Umbilical cord (tissue), 2 donors: ENCODE measurements around the gene PDE2A. TPM values are rescaled to one million over a fixed set of nuclear protein-coding genes. Genes with fewer than 3 reads are reported as not detected.
A peak's percentile ranks its signal among the peaks of the same experiment; 100 is the strongest.
"Not testable (repeated sequence)": the region's sequence is repeated elsewhere in the genome, so short reads cannot be mapped to it uniquely, and the experiment has no call there.

ENCODE experiments used
- DNase-seq: peaks from one replicate; pipeline ENCODE4 v3.0.0-alpha.2; 2015; ENCODE audit warnings: low spot score
- total RNA-seq: library from RNA; depleted of rRNA; stranded (reverse); fragments of >200 nt; gene quantifications from one replicate; pipeline ENCODE4 v1.2.3, GENCODE V29; 2014; ENCODE audit warnings: low replicate concordance; ENCODE audit not compliant: insufficient read depth

The PDE2A gene
- total RNA-seq, 1 donor from 2014 or later: 13.5 TPM

DNA sequence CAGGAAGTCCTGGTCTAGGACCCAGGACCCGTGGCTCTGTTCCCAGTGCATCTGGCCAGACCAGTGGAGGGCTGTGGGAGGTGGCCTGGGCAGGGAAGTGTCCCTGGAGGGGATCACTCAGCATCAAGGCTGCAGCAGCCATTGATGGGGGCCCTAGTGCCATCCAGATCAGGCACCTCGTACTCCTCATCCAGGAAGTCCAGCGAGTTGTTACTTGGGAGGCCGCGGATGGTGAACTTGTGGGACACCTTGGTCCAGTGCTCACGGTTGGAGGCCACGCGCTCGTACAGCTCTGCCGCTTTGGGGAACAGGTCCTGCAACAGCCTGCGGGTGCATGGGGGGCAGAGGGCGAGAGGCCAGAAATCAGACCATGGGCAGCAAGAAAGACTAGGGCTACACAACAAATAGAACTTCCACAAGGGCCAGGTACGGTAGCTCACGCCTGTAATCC is 96.9 kb downstream of the PDE2A start:
- DNase-seq: no peak

DNA sequence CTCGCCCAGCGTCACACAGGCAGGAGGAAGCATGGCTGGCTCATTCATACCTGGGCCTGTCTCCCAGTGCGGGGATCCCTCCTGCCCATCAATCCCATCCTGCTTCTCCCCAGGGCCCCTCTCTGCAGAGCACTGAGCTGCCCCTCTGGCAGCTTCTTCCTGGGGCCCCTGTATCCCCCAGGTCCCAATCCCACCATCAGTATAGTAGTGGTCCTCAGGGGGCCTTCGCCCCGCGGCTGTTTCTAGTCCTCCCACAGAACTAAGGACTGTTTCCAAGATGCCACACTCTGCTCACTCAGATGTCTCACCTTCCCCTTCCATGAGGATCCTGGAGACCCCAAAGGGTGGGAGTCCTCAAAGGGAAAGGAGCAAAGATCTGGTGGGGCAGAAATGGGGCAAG is 97.6 kb downstream of the PDE2A start:
- no peak for DNase-seq

DNA sequence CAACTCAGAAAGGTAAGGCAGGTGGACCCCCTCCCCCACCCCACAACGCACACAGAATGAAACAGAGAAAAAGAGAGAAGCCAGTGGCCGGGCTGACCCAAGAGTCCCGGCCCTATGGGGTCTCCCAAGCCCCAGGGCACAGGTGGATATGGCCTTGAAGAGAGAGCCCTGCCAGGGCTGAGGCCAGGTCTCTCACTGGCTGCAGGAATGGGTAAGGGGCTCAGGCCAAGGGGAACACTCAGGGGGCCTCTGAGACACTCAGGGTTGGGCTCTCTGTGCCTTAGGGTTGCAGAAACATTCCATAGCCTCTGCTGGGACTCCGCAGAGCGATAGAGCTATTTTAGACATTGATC is 98.0 kb downstream of the PDE2A start:
- no peak for DNase-seq

DNA sequence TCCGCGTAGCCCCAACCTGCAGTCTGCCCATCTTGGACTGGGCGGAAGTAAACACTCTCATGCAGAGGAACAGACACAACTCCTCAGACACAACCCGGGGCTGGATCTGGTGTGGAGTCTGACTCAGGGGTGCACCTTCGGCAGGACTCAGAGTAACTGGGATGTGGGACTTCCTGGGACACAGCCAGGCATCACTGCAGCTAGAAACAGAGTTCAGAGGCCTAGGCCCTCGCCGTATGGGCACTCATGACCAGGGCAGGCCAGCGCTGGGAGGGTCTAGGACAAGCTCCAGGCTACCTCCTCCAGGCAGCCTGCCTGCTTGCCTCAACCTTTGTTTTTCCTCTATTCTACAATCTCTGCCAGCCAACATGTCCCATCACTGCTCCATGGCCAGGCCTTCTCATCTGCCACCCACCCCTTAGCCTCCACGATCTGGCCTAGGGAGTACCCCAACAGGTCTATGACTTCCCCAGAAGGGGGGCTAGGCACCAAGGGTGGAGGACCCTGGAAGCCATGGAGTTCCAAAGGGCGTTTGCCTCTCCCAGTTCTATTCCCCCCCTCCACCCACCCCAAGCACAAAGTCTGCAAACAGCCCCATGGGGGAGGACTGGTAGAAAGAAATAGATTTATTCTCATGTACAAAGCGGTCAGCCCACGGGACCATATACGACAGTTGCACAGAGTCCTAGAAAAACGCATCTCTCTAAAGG is 98.5 kb downstream of the PDE2A start:
- DNase-seq: no peak

DNA sequence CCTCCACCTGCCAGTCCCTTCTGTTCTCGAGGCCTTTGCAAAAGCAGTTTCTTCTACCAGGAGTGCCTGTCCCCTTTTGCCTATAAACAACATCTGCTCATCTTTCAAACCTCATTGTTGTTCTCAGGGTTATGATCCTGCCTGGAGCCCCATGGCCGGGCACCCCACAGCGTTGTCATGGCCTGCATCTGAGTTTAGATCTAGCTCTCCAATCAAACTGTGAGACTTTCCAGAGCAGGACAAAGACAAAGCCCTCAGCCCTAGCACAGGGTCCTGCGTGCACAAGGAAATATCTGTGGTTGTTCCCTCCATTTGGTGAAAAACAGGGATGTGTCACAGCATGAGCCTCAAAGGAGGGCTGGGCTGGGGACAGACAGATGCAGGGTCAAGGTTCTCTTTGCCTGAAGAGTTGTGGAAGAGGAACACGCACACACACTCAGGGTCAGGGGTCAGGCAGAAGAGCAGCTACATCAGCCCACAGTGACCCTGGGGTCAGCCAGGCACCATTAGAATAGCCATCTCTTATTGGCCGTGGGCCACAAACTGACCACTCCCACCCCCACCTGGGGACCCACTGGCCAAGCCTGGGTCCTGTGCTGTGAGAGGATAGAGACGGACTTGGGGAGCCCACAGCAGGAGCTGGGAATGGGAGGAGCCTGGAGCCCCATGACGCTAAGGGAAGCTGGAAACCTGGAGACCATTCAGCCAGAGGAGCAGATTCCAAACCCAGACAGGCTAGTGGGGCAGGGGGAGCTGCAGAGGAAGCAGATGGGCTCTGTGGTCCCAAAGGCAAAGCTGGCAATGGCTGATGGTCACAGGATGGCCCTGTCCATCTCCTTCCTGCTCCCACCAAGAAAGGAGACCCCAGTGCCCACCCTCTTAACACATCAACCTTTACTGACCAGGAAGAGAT is 99.4 kb downstream of the PDE2A start:
- DNase-seq: no peak

DNA sequence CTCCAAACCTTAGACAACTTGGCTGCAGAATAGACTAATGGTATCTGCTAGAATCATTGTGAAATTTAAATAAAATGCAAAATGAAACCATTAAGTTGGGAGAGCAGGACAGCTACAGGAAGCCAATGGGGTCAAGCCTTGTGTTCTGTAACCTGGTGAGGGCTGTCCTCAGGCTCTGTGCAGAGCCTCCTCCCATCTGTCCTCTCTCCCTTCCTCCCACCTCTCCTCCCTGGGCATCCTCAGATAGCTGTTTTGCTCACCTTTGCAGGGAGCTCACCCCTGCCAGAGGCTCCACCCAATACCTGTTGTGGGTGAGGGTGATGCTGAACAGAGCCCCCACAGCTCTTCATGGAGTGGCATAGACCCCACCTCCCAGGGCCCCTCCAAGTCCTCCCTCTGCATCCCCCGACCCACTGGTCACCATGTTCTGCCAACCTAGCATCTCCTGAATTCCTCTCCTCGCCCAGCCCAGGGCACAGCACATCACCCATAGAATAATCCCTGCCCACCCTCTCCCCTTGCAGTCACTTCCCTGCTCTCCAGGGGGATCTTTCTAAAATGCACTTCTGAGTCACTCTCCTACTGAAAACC is 100.3 kb downstream of the PDE2A start:
- DNase-seq: no peak

DNA sequence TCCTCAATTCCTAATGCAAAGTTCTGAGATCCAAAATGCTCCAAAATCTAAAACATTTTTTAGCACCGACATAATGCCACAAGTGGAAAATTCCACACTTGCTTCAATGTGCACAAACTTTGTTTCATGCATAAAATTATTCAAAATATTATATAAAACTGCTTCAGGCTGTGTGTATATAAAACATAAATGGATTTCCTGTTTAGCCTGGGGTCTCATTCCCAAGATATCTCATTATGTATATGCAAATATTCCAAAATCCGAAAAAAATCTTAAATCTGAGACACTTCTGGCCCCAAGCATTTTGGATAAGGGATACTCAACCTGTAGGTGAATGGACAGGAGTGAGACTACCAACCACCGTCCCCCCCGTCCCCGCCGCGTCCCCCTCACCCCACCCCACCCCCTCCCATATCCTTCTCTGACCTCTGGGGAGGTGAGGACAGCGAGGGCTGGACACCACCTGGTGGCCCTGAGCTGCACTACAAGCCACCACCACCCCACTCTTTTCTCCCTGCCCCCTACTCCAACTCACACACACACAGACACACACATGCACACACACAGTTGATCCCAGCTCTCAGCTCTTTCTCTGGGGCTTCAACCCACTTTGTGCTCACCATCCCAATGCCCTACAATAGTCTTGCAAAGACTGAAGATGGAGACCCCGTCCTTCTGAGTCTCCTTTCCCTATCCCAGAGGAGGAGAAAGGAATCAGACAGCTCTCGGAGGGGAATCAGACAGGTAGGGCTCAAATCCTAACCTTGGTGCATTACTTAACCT is 101.0 kb downstream of the PDE2A start:
- DNase-seq: no peak

DNA sequence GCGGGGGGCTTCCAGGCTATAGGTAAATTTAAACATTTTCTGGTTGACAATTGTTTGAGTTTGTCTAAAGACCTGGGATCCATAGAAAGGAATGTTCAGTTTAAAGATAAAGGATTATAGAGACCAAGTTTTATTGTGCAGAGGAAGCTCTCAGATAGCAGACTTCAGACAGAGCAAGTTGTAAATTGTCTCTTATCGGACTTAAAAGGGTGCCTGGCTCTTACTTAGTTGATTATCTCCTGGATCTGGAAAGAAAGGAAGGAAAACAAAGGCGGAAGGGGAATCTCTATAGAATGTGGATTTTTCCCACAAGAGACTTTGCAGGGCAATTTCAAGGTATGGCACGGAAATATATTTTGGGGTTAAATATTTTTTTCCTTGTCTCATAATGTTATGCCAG is 101.7 kb downstream of the PDE2A start:
- not testable (repeated sequence) for DNase-seq

DNA sequence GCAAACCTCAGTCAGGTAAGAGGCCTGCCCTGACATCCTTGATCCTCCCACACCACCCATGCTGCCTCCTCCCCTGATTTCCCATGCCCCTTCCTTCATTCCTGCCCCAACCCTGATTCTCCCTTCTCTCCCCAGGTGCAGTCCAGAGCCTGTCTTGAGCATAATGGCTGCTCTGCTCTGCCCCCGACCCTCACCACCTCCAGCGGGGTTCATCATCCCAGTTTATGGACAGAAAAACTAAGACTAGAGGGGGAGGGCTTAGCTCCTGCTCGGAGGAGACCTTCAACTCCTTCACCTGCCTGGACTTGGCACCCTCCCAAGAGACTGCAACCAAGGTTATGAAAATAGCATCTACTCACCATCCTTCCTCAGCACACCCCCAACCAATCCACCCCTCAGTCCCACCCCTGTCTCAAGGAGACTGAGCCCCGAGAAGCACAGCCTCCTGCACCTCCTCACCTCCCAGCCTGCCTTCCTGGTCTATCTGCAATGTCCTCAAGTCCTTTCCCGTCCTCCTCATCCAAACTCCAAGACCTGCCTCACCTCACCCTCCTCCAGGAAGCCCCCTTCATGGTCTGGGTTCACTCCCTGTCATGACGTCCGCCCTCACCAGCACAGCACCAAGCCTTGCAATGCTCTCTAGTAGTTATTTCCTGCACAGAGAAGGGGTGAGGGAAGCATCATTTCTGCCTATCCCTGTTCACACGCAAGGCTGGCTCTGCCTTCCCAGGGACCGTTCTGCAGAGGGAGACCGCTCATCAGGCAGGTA is 103.1 kb downstream of the PDE2A start:
- no peak for DNase-seq

DNA sequence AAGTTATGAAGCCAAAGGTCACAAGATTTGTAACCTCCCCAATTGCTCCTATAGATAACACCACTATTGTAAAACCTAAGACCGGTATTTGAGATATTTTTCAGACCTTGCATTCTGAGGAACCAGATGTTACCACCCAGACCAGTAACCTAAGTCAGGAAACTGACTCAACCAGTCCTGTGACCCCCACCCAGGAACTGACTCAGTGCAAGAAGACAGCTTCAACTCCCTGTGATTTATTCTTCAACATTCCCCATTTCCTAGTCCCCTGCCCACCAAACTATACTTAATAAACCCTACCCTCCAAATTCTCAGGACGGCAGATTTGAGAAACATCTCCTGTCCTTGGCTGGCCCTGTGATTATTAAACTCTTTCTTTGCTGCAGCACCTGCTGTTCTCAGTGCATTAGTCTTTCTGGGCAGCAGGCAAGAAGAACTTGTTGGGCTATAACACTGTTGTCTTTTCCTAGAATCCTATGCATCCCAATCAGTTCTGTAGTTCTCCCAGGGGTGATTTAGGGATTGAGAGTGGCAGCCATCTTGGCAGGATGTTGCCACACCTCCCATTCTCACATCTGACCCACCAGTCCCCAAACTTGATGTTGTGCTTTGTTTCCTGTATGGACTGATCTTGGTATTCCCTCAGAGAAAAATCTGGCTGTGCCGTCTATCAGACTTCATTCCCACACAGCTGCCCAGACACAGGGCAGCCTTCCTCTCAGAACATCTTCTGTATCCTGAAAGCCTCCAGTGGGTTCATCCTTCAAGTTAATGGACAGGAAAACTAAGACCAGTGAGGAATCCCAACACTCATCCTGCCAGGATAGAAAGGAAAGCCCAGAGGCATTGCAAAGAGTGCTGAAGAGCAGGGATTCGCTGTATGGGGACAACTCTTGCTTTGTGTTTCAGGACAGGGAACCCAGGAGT is 104.0 kb downstream of the PDE2A start:
- peak; percentile 55 for DNase-seq

DNA sequence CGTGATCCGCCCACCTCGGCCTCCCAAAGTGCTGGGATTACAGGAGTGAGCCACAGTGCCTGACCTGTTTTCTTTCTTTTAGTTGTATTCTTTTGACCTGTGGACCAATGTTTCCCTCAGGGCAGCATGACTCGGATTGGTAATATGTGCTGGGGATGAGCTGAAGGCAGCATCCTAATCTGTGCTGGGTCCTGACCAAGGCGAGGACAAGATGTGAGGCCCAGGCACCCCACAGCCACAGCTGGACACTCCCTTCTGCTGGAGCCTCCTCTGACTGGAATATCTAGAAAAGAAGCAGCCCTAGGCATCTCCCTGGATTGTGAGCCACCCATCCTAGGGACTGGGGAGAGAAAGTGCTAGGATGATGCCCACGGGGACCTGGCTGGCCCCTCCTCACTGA is 105.4 kb downstream of the PDE2A start:
- DNase-seq: no peak

DNA sequence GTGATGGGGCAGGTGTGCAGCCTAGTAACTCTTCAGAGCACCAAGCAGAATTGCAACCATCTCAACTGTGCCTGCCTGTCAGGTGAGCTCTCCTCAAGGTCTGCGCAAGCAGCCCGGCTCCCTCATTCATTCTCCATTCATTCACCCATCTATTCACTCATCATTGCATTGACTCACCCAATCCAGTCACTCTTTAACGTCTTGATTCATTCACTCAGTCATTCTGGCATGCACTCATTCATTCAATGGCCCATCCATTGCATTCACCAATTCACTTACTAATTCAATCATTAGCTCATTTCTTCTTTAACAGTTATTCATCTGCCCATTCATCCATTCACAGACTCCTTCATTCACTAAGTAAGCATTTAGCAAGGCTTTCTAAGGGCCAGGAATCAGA is 111.8 kb downstream of the PDE2A start:
- DNase-seq: no peak

DNA sequence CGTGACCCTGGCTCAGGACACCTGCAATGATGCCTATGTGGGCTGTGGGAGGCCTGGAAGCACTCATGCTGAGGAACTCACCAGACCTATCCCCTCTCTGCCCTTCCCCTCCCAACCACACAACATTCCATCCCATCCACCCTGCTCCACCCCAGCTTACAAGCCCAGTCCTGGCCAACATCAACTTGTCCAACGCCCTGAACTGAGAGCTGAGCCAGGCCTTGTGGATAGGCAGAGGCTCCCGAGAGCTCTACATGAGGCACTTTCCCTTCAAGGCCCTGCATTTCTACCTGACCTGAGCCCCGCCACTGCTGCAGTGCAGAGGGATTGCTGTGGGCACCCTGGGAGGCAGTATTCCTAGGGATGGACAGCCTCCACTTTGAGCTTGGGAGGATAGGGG is 112.4 kb downstream of the PDE2A start:
- peak; percentile 80 for DNase-seq

DNA sequence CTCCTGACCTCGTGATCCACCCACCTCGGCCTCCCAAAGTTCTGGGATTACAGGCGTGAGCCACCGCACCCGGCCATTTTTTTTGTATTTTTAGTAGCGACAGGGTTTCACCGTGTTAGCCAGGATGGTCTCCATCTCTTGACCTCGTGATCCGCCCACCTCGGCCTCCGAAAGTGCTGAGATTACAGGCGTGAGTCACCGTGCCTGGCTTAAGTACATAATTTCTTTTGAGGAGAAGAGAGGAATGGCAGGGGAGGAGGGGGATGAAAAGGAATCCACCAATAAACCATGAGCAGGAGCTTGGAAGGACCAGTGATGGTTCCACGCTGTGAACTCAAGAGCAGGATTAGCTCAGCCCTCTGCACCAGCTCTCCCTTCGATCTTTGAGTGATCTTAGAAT is 113.4 kb downstream of the PDE2A start:
- DNase-seq: not testable (repeated sequence)

DNA sequence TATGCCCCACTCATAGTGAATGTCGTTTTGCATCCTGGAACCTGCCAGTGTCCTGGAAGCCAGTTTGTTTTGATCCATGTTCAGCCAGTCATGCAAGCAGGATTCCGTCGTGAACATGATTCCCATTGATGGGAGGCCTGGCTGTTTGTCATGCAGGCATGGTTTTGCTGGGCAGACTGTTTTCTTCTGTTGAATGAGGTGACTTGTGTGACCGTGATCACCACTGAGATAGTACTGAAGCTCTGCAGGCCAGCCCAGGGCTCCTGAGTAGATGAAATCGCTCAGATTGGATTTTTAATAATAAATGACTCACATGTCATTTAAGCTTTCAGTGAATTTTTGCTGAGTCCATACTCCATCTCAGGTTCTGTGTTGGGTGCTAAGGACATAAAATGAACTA is 117.8 kb downstream of the PDE2A start:
- DNase-seq: no peak

DNA sequence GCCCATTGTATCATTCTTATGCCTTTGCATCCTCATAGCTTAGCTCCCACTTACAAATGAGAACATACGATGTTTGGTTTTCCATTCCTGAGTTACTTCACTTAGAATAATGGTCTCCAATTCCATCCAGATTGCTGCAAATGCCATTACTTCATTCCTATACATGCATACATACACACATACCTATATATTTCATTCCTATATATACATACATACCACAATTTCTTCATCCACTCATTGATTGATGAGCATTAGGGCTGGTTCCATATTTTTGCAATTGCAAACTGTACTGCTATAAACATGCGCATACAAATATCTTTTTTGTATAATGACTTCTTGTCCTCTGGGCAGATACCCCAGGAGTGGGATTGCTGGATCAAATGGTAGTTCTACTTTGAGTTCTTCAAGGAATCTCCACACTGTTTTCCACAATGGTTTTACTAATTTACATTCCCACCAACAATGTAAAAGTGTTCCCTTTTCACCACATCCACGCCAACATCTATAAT is 119.2 kb downstream of the PDE2A start:
- not testable (repeated sequence) for DNase-seq

DNA sequence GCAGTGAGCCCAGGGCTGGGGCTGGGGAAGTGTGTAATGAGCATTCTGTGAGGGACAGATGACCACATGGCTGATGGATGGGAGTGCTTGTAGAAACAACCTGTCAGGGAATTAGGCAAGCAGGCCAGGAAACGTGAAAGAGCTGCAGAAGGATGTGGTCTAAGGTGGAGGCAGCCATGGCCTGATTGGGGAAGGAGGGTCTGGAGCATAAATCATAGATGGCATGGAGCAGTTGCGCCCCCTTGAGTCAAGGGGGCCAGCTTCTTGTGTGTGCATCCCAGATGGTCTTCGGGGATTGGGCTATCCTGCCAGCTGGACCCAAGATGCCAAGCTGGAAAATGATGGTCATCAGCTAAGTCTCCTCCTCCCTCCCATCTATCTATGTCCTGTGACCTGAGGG is 120.5 kb downstream of the PDE2A start:
- DNase-seq: no peak

DNA sequence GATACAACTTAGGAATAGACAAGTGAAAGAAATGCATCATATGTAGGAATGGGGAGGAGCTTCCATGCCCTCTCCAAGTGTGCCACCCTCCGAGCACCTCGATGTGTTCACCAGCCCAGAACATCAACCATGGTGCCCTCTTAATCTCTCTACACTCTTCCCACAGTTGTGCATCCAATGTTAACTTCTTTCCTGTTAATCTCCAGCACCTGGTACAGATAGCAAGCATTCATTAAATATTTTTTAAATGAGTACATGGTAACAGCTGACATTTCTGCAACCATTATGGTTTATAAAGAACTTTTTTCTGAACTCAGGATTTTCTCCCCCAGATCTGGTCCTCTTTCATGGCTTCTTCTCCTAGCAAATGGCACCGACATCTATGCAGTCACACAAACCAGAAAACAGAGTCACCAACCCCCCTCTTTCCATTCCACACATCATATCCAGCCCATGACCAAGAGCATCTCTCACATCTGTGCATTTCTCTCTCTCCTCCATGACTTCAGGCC is 121.8 kb downstream of the PDE2A start:
- no peak for DNase-seq

DNA sequence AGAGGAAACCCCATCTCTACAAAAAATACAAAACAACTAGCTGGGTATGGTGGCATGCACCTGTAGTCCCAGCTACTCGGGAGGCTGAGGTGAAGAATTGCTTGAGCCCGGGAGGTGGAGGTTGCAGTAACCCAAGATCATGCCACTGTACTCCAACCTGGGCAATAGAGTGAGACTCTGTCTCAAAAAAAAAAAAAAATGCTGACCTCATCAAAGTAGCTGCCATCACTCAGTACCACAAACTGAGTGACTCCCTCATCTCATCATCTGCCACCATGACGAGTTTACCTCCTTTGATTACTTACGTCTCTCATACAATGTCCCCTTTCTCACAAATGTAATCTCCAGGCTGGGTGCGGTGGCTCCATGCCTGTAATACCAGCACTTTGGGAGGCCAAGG is 122.7 kb downstream of the PDE2A start:
- DNase-seq: no peak
